IMR-90 (cell line): ENCODE data around the gene WNT7B. TPM values are rescaled to one million over a fixed set of nuclear protein-coding genes. Genes with fewer than 3 reads are reported as not detected.

ENCODE experiments used
- ATAC-seq: fragments of 200-7000 bp; cut with Tn5 transposase; 2 replicates; pipeline ENCODE4 v1.9.1; 2020; ENCODE audit warnings: low read depth, mild to moderate bottlenecking, moderate library complexity
- BruUV-seq: library from RNA; stranded (reverse); fragments of 400-500 nt; replicated peaks from 2 replicates; lab custom pipeline; 2021; lab: Mats Ljungman, UMichigan
- CTCF ChIA-PET: fragments of 300-600 bp; formaldehyde crosslinking; extraction: SDS; loops from one replicate; lab custom pipeline; 2021; ENCODE audit warnings: antibody characterized with exemption; lab: Yijun Ruan, JAX
- POLR2A ChIA-PET: fragments of 300-600 bp; sonication (Branson Sonifier 250); formaldehyde crosslinking; loops from one replicate; lab custom pipeline; 2022; ENCODE audit warnings: antibody characterized with exemption; ENCODE audit not compliant: unreplicated experiment; lab: Charles Lee
- DNase-seq: peaks from one replicate; pipeline ENCODE4 v3.0.0; 2013
- H2AFZ ChIP-seq: replicated peaks from 2 replicates; pipeline ENCODE3; 2013; ENCODE audit warnings: low read length, mild to moderate bottlenecking; ENCODE audit not compliant: poor library complexity
- H2AK5ac ChIP-seq: 2 replicates; pipeline ENCODE4 v1.6.1; 2013; ENCODE audit warnings: low read depth, low read length, inconsistent platforms
- H2AK9ac ChIP-seq: replicated peaks from 2 replicates; pipeline ENCODE3; 2013; ENCODE audit warnings: mild to moderate bottlenecking, low read depth, low read length, moderate library complexity; ENCODE audit not compliant: poor library complexity
- H2BK120ac ChIP-seq: 2 replicates; pipeline ENCODE4 v1.6.1; 2013; ENCODE audit warnings: low read depth, low read length, inconsistent platforms
- H2BK15ac ChIP-seq: 3 replicates; pipeline ENCODE4 v1.6.1; 2013; ENCODE audit warnings: low read depth, low read length, inconsistent platforms
- H2BK20ac ChIP-seq: 2 replicates; pipeline ENCODE4 v1.6.1; 2013; ENCODE audit warnings: low read depth, mild to moderate bottlenecking, inconsistent platforms, low read length, moderate library complexity
- H2BK5ac ChIP-seq: 2 replicates; pipeline ENCODE4 v1.6.1; 2013; ENCODE audit warnings: mild to moderate bottlenecking, low read depth, low read length, inconsistent platforms; ENCODE audit not compliant: poor library complexity, severe bottlenecking
- H3K14ac ChIP-seq: replicated peaks from 2 replicates; pipeline ENCODE4 v1.6.1; 2013; ENCODE audit warnings: low read depth, low read length, inconsistent platforms
- H3K18ac ChIP-seq: 2 replicates; pipeline ENCODE4 v1.6.1; 2013; ENCODE audit warnings: low read depth, low read length, control low read depth
- H3K23ac ChIP-seq: 2 replicates; pipeline ENCODE4 v1.6.1; 2013; ENCODE audit warnings: low read depth, low read length, inconsistent platforms
- H3K27ac ChIP-seq: 2 replicates; pipeline ENCODE4 v1.5.1; 2013; ENCODE audit warnings: mild to moderate bottlenecking, control low read depth, low read length; ENCODE audit not compliant: insufficient read depth
- H3K27me3 ChIP-seq: 2 replicates; pipeline ENCODE4 v1.6.1; 2013; ENCODE audit warnings: low read length; ENCODE audit not compliant: control insufficient read depth, insufficient read depth
- H3K36me3 ChIP-seq: 2 replicates; pipeline ENCODE4 v1.6.1; 2013; ENCODE audit warnings: low read length, mixed read lengths; ENCODE audit not compliant: control insufficient read depth, insufficient read depth
- H3K4ac ChIP-seq: 2 replicates; pipeline ENCODE4 v1.6.1; 2013; ENCODE audit warnings: low read depth, low read length, inconsistent platforms
- H3K4me1 ChIP-seq: 2 replicates; pipeline ENCODE4 v1.6.1; 2013; ENCODE audit warnings: low read length, mixed read lengths; ENCODE audit not compliant: control insufficient read depth, insufficient read depth
- H3K4me2 ChIP-seq: 2 replicates; pipeline ENCODE4 v1.6.1; 2013; ENCODE audit warnings: low read depth, mild to moderate bottlenecking, control low read depth, low read length, moderate library complexity
- H3K4me3 ChIP-seq: 2 replicates; pipeline ENCODE4 v1.5.1; 2013; ENCODE audit warnings: low read depth, mild to moderate bottlenecking, control low read depth, low read length, moderate library complexity; ENCODE audit not compliant: insufficient read depth
- H3K56ac ChIP-seq: 2 replicates; pipeline ENCODE4 v1.6.1; 2013; ENCODE audit warnings: low read length, inconsistent platforms; ENCODE audit not compliant: insufficient read depth; ENCODE audit errors: extremely low read depth
- H3K79me1 ChIP-seq, 2 experiments: 2 replicates each; pipeline ENCODE4 v1.6.1; 2013; ENCODE audit warnings: low read length in 2 of 2, inconsistent platforms in 1 of 2, low read depth in 1 of 2
- H3K9ac ChIP-seq: 2 replicates; pipeline ENCODE4 v1.6.1; 2013; ENCODE audit warnings: low read depth, low read length, control low read depth
- H3K9me1 ChIP-seq: 2 replicates; pipeline ENCODE4 v1.6.1; 2013; ENCODE audit warnings: low read length, inconsistent platforms; ENCODE audit not compliant: insufficient read depth
- H3K9me3 ChIP-seq: 2 replicates; pipeline ENCODE4 v1.6.1; 2013; ENCODE audit warnings: low read length; ENCODE audit not compliant: control insufficient read depth, insufficient read depth
- H4K20me1 ChIP-seq: 2 replicates; pipeline ENCODE4 v1.6.1; 2013; ENCODE audit warnings: low read length, inconsistent platforms; ENCODE audit not compliant: insufficient read depth
- H4K5ac ChIP-seq: 2 replicates; pipeline ENCODE4 v1.6.1; 2013; ENCODE audit warnings: mild to moderate bottlenecking, low read depth, low read length, control low read depth
- H4K8ac ChIP-seq, 2 experiments: 2 replicates each; pipeline ENCODE4 v1.6.1; 2013; ENCODE audit warnings: low read depth in 2 of 2, low read length in 2 of 2, control low read depth in 1 of 2, inconsistent platforms in 1 of 2
- H4K91ac ChIP-seq: 2 replicates; pipeline ENCODE4 v1.6.1; 2013; ENCODE audit warnings: low read depth, low read length, inconsistent platforms; ENCODE audit not compliant: insufficient read depth
- BHLHE40 ChIP-seq: fragments of 150-350 bp; IDR thresholded peaks from 2 replicates; pipeline ENCODE4 v1.6.1; 2016; ENCODE audit warnings: mild to moderate bottlenecking, low read depth, low read length
- CEBPB ChIP-seq: IDR thresholded peaks from 2 replicates; pipeline ENCODE4 v1.6.1; 2012; ENCODE audit warnings: low read depth, low read length, improper control_type of control experiment
- FOS ChIP-seq: fragments of 150-350 bp; IDR thresholded peaks from 2 replicates; pipeline ENCODE4 v1.6.1; 2016; ENCODE audit warnings: low read depth, low read length
- MAFK ChIP-seq: IDR thresholded peaks from 2 replicates; pipeline ENCODE4 v1.6.1; 2012; ENCODE audit warnings: low read depth, low read length, improper control_type of control experiment
- MAZ ChIP-seq: IDR thresholded peaks from 2 replicates; pipeline ENCODE4 v1.6.1; 2012; ENCODE audit warnings: low read depth, mild to moderate bottlenecking, low read length, improper control_type of control experiment, moderate library complexity, borderline replicate concordance
- MXI1 ChIP-seq: IDR thresholded peaks from 2 replicates; pipeline ENCODE4 v1.6.1; 2012; ENCODE audit warnings: low read depth, mild to moderate bottlenecking, low read length, moderate library complexity, borderline replicate concordance
- NFE2L2 ChIP-seq: fragments of 150-350 bp; IDR thresholded peaks from 2 replicates; pipeline ENCODE4 v1.6.1; 2016; ENCODE audit warnings: low read depth, mild to moderate bottlenecking, low read length
- POLR2A ChIP-seq: IDR thresholded peaks from 2 replicates; pipeline ENCODE4 v1.6.1; 2012; ENCODE audit warnings: mild to moderate bottlenecking, low read depth, low read length
- RAD21 ChIP-seq: IDR thresholded peaks from 2 replicates; pipeline ENCODE4 v1.6.1; 2012; ENCODE audit warnings: low read length, improper control_type of control experiment
- RCOR1 ChIP-seq: IDR thresholded peaks from 2 replicates; pipeline ENCODE4 v1.6.1; 2012; ENCODE audit warnings: mild to moderate bottlenecking, low read length, improper control_type of control experiment; ENCODE audit not compliant: insufficient replicate concordance
- SMC3 ChIP-seq: fragments of 150-350 bp; IDR thresholded peaks from 2 replicates; pipeline ENCODE4 v1.6.1; 2016; ENCODE audit warnings: low read depth, mild to moderate bottlenecking, antibody characterized with exemption, low read length, moderate library complexity
- WGBS, 2 experiments: methylation state at CpG; one replicate each; pipeline versions ENCODE4 v1.1.5 to v1.1.7; 2013; ENCODE audit warnings: missing lambda C conversion rate in 2 of 2; ENCODE audit not compliant: insufficient read length in 1 of 2; ENCODE audit errors: extremely low coverage in 2 of 2; 5-methylcytosine and 5-hydroxymethylcytosine counted together
- dilution Hi-C: fragments of 300-500 bp; cut with HindIII; formaldehyde crosslinking; loops from one replicate; pipeline ENCODE4 v1.14.3; 2018; ENCODE audit warnings: low sequenced_read_pairs; ENCODE audit not compliant: unreplicated experiment
- in situ Hi-C: fragments of 300-500 bp; cut with MboI; formaldehyde crosslinking; loops from 3 replicates; pipeline ENCODE4 v1.14.3; 2019; ENCODE audit warnings: low sequenced_read_pairs, inconsistent platforms, mixed read lengths
- intact Hi-C: fragments of 100-400 bp; cut with micrococcal nuclease; formaldehyde crosslinking; loops from 2 replicates; pipeline ENCODE4 v1.10.0; 2022
- polyA plus RNA-seq, 3 experiments: library from polyadenylated mRNA; depleted of rRNA; stranded (reverse); fragments of >200 nt; gene quantifications; 2 replicates each; pipeline ENCODE4 v1.2.3, GENCODE V29; 2012; ENCODE audit warnings: low replicate concordance in 1 of 3
- total RNA-seq: library from RNA; depleted of rRNA; stranded (reverse); fragments of >200 nt; gene quantifications from 2 replicates; pipeline ENCODE4 v1.2.3, GENCODE V29; 2012
- TF ChIP-seq, protein P1 (sequence below): fragments of 150-350 bp; IDR thresholded peaks from 2 replicates; pipeline ENCODE4 v1.6.1; 2016; ENCODE audit warnings: low read depth, mild to moderate bottlenecking, low read length, moderate library complexity, borderline replicate concordance

WNT7B gene
- total and polyA plus RNA-seq, 2 of the 4 experiments (the other 2 are of a cell fraction): under 0.01 to 0.15 TPM

GRCh38 chr22:46017166-46017565, 40.2 kb upstream of the WNT7B start:
- Histone ChIP-seq H2AK9ac (no peak overlapping the region), H3K18ac (no peak overlapping the region), H3K27me3 (no peaks in the 10 kb centered on the region), H2BK20ac (no peak overlapping the region), H4K91ac (no peak overlapping the region), H3K36me3 (no peaks in the 10 kb centered on the region), H3K27ac (no peak overlapping the region), H2BK15ac (no peak overlapping the region), H4K5ac (no peak overlapping the region), H3K4me2 (peak overlapping the region; percentile 9; the same call in 1 of the 2 replicates), H3K23ac (no peak overlapping the region), H2AK5ac (no peak overlapping the region), H3K4me1 (peaks cover 10% of the 10 kb centered on the region), H2BK120ac (no peak overlapping the region), H4K8ac (no peak overlapping the region), H3K79me1 (peaks cover 7 to 12% of the 10 kb centered on the region in 2 experiments; a peak in 2 of 4 replicates), H3K9ac (no peak overlapping the region), H3K56ac (no peak overlapping the region), H4K20me1 (no peaks in the 10 kb centered on the region), H2BK5ac (peak overlapping the region; percentile 26), H3K4me3 (no peak overlapping the region), H3K9me3 (no peaks in the 10 kb centered on the region), H2AFZ (no peak overlapping the region), H3K4ac (no peak overlapping the region), H3K14ac (no peak overlapping the region), H3K9me1 (no peaks in the 10 kb centered on the region; the same call in 1 of the 2 replicates)
- TF ChIP-seq MAFK (no peak), CEBPB (no peak), RCOR1 (no peak), SMC3 (no peak), POLR2A (no peak), NFE2L2 (no peak), MXI1 (no peak), RAD21 (no peak), MAZ (no peak), FOS (no peak), BHLHE40 (no peak)
- TF ChIP-seq, protein P1, sequence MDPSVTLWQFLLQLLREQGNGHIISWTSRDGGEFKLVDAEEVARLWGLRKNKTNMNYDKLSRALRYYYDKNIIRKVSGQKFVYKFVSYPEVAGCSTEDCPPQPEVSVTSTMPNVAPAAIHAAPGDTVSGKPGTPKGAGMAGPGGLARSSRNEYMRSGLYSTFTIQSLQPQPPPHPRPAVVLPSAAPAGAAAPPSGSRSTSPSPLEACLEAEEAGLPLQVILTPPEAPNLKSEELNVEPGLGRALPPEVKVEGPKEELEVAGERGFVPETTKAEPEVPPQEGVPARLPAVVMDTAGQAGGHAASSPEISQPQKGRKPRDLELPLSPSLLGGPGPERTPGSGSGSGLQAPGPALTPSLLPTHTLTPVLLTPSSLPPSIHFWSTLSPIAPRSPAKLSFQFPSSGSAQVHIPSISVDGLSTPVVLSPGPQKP: no peak
- in situ Hi-C loops (no loop called here), intact Hi-C loops (no loop called here), dilution Hi-C loops (no loop called here)
- POLR2A ChIA-PET: interaction anchor here (0.7 kb wide), 1 partner anchor 11 kb away, joined by 5 read pairs; no protein-coding TSS in a partner anchor
- DNase-seq: peak; percentile 28
- no TSS peak for BruUV-seq
- CTCF ChIA-PET: interaction anchor here (3.8 kb wide), 1 partner anchor 11 kb away, joined by 11 read pairs; no protein-coding TSS in a partner anchor
- ATAC-seq: no peak
- no CpG with 5 or more reads among the region's 2 CpGs for WGBS, 2 experiments
